SKM-1 (cell line): ENCODE measurements around the gene SPAG5.

Experiments used
- DNase-seq: peaks from one replicate; lab custom pipeline; 2025; ENCODE audit not compliant: unreplicated experiment; lab: John Stamatoyannopoulos, UW

Gene SPAG5

DNA sequence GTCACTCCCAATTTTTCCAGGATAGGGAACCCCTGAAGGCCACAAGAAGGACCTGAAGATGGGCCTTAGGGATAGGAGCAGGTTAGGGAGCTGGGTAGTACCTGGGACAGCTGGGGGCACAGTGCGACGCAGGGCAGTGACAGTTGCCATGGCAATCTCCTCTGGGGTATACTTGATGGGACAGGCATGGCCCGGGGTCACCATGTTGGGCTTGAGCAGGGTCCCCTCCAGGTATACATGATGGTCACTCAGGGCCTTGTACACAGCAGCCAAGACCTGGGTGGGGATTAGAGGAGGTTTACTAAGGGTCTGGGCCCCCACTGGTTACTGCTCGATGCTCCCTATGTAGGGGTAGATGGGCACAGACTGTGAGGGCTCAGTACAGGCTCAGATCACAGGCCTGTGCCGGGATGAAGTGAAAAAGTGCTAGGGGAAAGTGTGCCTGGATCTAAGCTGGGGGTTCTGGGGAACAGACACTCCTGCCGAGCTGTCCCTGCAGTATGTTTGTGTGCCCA is 24.8 kb downstream of the SPAG5 start:
- DNase-seq = no peak

GRCh38 chr17:28573521-28573920 is 25.3 kb downstream of the SPAG5 start:
- DNase-seq = no peak

DNA sequence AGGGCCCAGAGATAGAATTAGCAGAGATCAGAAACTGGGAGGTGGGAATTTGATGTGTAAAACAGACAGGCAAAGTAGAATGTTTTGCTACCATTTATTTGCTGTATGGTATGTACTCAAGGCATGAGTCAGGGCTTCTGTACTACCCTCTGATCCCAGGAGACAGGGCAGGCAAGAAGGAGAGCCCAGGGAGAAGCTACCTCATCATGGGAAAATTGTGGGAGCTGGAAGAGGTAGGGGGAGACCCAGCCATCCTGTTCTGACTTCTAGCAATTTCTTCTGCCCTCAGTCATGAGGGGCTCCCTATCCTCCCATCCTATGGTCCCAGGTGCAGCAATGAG is 25.8 kb downstream of the SPAG5 start:
- DNase-seq = no peak

DNA sequence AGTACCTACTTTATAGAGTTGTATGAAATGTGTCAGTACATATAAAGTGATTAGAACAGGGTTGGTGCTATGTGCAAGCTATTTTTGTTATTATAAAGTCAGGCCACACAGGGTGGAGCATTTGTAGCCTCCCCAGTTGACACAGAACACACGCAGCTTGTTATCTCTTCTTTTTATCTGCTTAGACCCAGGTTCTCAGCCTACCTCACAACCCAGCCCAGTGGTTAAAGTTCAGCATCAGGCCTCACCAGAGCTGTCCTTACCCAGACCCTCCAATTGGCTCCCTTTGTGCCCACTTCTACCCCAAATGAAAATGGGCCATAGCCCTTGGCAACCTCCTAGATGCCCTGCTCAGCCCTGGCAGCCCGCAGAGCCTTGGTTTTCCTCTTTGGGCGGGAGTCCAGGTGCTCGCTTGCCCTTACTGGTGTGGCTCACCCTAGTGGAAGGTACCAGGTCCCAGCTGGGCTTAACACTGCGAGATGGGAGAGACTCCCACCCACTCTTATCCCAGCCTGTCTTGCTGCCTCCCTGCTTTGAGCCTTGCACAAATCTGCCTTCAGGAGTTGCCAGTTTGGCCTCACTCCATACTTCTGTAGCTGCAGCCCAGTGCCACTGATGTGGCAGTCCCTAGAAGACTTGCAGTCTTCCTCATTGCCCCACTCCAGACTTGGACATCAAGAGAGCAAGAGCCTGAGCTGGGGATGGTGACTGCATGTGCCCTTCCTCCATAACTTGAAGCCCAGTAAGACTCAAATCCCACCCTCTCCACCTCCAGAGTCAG is 26.4 kb downstream of the SPAG5 start:
- DNase-seq = no peak

- DNase-seq = peak; percentile 75
Observed at GRCh38 chr17:28571361-28572122, 27.3 kb downstream of the SPAG5 start, which contains the start of gene PIGS. TSS of gene PIGS (minus strand) at chr17:28571524. CDS start at chr17:28571496, 28 bp downstream.

DNA sequence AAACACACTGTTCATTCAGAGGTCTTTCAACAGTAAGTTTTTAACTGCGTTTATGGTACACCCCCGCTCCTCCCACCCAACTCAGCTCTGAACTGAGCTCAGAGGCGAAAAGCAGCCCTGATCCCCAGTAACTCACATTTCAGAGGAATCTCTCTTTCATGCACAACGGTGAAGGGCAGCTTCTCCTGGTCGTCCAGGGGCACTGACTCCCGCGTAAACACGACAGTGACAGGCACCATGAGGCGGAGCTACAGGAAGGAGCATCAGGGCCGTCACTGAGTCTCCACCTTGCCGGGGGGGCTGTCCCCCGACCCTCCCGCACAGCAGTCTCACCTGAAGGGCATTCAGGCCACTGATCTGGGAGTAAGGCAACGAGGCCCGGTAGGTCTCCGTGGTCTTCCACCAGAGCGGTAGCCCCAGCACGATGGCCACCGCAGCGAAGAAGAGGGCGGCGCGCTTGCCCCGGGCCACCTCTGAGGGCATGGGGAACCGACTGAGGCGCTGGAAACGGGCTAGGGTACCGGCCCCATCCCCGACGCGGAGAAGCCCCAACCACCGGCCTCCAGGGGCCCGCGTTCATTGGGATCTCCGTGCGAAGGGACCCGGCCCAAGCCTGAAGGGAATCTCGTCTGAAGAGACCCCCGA is 28.0 kb downstream of the SPAG5 start:
- no peak for DNase-seq

DNA sequence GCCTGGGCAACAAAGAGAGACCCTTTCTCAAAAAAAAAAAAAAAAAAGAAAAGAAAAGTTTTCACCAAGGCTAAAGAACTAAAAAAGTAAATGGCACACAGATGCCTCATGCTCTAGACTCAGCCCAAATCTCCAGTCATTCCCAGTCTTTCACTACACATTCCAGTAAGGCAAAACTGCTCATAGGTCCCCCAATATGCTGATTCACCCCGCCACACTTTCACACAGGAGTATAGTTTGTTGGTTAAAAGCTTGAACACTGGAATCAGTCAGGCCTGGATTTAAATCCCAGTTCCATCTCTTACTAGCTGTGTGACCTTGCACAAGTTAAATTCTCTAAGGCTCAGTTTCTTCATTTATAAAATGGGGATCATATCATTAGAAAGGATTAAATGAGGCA is 29.4 kb downstream of the SPAG5 start:
- DNase-seq = no peak

DNA sequence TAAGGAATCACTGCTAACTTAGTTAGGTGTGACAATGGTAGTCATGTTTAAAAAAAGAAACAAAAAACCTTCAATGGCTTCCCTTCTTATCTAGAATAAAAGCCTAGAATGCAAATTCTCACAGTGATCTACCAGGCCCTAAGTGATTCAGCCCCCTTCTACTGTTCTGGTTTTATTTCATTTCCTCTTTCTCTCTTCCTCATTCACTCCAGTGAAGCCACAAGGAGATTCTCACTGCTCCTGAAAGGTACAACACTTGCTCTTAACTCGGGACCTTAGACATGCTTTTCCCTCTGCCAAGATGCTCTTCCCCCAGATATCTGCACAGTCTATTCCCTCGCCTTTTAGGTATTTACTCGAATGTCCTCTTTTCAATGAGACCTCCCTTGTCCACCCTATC is 31.2 kb downstream of the SPAG5 start:
- DNase-seq = peak; percentile 40

DNA sequence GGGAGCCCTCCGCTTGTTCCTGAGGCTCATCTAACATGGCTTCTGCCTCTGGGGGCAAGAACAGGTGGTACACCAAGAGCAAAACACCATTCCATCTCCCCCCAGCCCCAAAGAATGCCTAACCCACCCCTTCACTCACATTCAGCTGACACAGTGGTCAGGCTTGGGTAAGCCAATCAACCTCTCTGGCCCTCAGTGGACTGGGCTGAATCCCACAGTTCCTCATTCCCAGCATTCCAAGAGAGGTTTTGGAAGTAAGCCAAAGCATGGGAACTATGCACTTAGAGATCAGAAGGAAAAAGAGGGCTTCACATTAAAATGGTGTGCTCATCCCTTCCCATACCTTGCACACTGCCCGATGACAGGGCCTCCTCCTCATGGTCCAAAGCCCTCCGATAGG is 35.4 kb downstream of the SPAG5 start:
- no peak for DNase-seq

DNA sequence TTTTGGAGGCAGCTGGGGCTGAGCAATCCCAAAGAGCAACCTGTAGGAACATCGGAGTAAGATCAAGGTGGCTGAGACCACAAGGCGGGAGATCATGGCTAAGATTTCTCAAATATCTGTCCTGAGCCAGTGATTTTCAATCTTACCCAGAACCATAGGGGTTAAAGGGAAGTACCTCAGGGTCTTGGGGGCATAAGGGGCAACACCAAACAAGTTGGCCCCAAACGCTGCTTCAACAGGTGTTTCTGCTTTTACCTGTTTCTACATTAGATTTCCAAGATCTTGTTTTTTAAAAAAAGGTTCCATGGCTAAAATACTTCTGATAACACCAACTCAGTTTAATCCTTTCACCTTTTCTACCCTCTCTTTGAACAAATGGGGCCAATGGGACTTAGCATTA is 43.8 kb downstream of the SPAG5 start:
- no peak for DNase-seq

- DNase-seq = no peak
Observed at GRCh38 chr17:28554565-28554964, 44.3 kb downstream of the SPAG5 start.

- no peak for DNase-seq
Observed at GRCh38 chr17:28553000-28553505, 45.8 kb downstream of the SPAG5 start.

DNA sequence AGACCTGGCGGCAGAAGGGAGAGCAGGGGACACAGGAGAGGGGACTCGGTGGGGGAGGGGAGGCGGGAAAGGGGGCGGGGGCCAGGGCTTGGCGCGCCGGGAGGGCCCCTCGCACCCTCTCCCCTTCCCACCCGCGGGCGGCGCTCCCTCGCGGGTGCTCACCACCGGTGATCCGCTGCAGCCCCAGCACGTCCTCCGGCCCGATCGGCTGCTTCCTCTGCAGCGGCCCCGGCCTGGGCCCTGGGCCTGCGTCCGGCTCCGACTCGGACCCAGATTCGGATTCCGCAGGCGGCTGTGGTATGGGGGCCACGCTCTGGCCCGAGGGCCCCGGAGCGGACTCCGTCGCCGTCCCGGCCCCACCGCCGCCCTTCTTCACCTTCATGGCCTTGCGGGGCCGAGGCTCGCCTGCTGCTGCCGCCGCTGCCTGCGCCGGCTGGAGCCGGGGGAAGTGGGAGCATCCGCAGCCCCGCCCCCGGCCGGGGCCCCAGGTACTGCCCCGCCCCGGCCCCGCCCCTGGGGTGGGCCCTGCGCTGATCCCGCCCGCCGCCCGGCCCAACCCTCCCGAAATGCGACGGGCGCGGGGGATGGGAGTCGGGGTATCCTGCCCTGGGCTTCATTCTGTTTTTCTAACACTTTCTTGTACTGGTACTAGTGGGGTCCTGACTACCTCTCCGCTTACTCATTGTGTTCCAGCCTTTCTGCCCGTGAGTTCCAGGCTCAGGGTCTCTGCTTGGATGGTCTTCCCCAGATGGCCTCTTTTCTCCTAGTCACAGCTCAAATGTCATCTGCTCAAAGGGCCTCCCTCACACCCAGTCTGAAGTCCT is 46.4 kb downstream of the SPAG5 start, which contains the start of gene UNC119:
Gene UNC119 (minus strand): TSS at position 449 of the 824 bp plus-strand sequence. CDS start 67 bp downstream, at position 382.
- peak; percentile 28 for DNase-seq

DNA sequence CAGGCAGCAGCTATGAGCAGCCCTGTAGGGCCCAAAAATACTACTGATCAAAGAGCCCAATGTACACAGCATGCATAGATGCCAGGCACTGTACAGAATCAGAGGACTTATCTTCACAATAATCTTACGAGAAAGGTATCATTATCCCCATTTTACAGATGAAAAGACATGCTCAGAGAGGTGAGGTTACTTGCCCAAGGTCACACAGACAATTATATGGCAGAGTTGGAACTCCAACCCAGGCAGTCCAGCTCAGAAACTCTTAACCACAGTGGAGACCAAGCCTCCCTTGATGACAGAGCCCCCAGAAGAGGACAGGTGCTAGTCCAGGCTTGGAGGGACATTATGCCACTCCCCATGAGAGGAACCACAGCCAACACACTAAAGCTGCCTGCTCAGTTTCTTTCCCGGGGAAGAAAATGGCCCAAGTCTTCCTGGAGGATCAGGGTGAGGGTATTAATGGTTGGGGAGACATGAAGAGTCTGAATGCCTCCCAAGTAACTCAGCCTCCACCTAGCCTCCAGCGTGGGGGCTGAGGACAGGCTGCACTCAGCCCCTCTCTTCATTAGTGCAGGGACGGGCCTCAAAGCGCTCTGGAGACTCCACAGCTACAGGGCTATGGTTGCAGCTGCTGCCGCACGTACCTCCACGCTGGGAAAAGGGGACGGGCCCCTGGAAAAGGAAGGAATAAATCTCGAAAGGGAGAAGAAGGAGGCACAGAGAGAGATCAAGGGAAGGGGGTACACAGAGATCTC is 47.2 kb downstream of the SPAG5 start:
- DNase-seq = no peak

DNA sequence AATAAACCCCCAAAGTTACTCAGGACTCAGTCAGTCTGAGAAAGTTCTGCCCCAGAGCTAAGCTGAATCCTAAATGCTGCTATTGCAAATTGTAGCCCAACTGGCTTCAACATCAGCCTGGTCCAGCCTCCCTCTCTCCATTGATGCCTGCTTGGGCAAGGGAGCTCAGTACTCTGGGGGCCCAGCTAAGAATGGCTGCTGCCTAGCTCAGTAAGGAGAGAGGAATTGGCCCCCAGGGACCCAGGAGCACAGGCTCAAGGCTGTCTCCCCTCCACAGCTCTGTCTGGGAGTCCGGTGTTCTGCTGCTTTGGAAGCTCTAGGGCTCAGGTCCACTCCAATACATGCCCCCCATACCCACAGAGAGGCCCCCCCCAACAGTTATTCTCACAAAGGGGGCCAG is 48.0 kb downstream of the SPAG5 start:
- no peak for DNase-seq

GRCh38 chr17:28549236-28550132 is 49.3 kb downstream of the SPAG5 start:
- DNase-seq = no peak

GRCh38 chr17:28548417-28549130 is 50.3 kb downstream of the SPAG5 start:
- no peak for DNase-seq
